Activated CD4-positive, alpha-beta T cell treated with anti-CD3 and anti-CD28 coated beads, Interleukin-2, amount 50 U/mL, for 48 hours (primary cell): ENCODE measurements around the gene USB1.

ENCODE experiments used
- DNase-seq, 2 experiments: peaks; one replicate each; pipeline ENCODE4 v3.0.0-alpha.2; 2020

Gene USB1, protein sequence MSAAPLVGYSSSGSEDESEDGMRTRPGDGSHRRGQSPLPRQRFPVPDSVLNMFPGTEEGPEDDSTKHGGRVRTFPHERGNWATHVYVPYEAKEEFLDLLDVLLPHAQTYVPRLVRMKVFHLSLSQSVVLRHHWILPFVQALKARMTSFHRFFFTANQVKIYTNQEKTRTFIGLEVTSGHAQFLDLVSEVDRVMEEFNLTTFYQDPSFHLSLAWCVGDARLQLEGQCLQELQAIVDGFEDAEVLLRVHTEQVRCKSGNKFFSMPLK

DNA sequence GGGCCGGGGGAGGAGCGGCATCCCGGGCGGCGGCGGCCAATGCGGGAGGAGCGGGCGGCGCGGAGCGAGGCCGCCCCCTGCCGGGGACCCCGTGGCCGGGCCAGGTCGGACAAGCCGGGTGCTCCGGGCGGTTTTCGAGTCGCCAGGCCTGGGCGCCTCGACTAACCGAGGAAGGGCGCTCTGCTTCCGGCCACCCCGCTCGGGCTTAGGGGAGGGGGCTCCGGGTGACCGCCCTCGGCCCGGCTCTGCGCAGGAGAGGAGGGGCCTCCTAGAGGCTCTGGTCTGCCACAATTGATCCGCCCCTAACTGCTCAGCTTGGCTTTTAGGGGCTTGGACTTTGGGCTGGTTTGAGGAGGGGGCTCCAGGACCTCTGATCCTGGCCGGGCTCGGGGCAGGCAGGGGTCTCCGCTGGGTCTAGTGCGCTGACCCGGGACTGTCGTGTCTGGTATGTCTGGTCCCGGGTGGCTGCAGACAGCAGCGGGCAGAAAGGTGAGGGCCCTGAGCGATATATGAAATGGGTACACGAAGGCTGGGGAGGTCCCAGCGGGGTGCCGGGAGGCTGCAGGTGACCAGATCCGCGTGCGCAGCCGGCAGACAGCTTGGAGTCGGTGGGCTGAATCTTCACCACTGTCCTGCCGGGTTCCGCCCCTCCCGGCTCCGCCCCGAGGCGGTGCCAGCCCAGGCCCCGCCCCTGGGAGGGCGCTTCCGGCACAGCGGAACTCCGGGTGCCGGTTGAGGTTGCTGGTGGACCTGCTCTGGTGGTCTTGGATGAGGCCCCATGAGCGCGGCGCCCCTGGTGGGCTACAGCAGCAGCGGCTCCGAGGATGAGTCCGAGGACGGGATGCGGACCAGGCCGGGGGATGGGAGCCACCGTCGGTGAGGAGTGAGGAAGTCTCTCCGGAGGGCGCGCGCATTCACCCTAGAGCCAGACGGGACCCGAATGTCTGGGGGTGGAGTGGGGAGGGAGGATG lies at the start of gene USB1:
Gene USB1, plus strand, starts transcription at position 702 of the 971 bp plus-strand sequence. Its CDS starts 77 bp downstream, at position 779.
- peak; percentile 79 to 82 for DNase-seq

DNA sequence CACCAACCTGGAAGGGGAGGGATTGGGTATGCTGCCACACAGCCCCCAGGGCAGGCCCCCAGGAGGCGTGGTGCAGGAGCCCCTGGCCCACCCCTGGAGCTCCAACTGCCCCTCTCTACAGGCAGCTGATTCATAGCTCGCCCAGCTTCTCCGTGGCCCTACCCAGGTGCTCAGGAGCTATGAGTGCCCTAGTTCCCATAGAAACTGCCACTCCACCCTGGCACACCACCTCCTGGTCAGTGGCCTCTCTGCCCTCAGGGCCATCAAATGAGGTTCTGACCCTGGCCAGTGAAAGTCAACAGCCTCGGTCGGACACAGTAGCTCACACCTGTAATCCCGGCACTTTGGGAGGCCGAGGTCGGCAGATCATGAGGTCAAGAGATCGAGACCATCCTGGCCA lies 48.3 kb upstream of the USB1 start:
- DNase-seq: no peak

- no peak for DNase-seq
These were observed 47.4 kb upstream of the USB1 start for GRCh38 chr16:57953857-57954256.

- DNase-seq: no peak
These were observed 45.5 kb upstream of the USB1 start for GRCh38 chr16:57955572-57956188.

- DNase-seq: no peak
These were observed 44.9 kb upstream of the USB1 start for GRCh38 chr16:57956270-57956808.

DNA sequence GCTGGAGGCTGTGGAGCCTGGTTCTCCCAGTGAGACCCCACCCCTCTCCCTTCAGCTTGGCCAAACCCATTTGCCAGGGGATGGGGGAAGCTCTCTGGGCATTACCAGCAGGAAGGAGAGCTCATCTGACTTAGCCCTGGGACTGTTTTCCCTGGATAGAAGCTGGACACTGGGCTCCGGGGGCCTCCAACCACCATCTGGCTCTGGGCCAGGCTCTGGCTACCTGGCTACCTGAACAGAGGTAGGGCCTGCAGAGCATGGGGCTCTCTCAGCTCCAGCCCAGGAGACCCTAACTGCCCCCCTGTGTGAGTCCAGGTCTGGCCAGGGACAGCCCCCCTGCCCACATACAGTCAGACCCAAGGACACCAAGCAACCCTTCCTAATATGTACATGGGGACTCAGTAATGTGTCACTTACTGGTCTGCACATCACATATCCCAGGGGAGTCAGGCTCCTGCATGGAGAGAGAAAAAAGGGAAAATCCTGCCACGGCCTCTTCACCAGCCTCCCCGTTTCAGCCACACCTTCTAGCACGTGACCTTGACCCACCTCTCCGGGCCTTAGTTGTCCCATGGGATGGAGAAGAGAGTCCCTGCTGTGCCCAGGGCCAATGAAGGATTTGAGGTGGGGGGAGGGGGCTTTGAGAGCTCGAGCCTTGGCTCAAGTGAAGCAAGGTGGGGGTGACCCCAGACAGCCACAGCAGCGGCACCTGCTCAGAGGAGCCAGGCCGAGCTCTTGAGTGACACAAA lies 44.1 kb upstream of the USB1 start:
- no peak for DNase-seq

GRCh38 chr16:57957673-57958392 lies 43.4 kb upstream of the USB1 start:
- DNase-seq: no peak

DNA sequence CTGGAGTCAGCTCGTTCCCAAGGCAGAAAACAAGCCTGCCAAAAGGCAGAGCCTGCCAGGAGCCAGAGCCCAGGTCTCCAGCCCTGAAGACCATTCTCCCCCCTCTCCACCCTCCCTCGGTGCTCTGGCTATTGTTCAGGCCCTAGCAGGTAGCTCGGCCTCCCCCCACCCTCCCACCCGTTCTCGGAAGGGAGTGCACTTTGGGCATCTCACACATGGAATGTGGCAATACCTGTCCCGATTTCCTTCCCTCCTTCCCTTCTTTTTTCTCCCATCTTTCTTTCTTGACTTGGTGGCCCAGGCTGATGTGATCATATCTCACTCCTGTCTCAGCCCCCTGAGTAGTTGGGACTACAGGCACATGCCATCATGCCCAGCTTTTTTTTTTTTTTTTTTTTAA lies 42.7 kb upstream of the USB1 start:
- no peak for DNase-seq

DNA sequence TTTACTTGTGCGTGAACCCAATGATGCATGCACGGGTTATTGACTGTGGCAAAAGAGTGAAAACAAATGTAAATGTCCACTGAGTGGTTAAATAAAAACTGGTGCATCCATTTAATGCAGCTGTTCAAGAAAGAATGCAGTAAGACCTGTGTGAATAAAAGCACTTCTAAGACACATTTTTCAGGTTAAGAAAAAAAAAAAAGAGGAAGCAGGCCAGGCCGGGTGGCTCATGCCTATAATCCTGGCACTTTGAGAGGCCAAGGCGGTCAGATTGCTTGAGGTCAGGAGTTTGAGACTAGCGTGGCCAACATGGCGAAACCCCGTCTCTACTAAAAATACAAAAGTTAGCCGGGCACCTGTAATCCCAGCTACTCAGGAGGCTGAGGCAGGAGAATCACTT lies 42.1 kb upstream of the USB1 start:
- no peak for DNase-seq

- no peak for DNase-seq
These were observed 41.4 kb upstream of the USB1 start for GRCh38 chr16:57959804-57960203.

GRCh38 chr16:57960310-57960709 lies 40.9 kb upstream of the USB1 start:
- no peak for DNase-seq

DNA sequence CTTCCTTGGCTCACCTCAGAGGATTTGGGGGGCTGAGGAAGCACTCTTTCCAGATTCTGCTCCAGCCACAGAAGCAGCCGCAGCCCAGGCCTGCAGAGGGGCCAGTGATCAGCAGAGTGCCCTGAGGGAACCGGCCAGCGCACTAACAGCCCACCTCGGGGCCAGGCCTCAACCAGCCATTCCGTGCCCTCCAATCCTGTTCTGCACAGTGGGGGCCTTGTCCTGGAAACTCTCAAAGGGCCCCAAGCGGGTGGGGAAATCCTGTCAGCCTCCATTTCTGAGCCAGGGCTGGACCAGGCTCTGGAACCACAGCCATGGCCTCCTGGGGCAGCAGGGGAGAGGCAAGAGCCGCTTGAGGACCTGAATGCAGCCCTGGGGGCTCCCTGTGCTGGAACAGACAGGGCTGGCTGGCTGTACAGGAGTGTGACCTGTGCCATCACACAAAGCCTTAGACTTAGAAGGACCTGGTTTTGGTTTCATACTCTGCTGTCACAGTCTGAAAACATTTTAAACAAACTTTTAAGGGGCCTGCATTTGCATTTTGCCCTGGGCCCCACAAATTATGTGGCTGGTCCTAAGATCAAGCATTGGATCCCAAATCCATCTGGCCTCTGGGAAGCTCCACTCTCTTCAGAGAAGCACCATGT lies 40.3 kb upstream of the USB1 start:
- DNase-seq: no peak

DNA sequence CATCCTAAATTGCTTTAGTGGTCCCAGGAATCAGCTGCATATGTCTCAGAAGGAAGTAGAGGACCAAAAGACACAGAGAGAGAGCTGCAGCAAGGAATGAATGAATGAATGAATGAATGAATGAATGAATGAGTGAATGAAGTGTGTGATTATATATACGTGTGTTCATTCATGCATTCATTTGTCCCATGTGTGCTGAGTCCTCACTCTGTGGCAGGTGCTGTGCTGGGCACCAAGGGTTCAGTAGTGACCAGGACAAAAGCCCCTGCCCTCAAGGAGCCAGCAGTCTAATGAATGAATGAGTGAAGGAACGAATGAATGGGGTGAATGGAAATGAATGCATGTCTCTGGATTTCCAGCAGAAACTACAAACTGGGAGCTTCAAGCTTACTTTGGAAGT lies 39.7 kb upstream of the USB1 start:
- no peak for DNase-seq

DNA sequence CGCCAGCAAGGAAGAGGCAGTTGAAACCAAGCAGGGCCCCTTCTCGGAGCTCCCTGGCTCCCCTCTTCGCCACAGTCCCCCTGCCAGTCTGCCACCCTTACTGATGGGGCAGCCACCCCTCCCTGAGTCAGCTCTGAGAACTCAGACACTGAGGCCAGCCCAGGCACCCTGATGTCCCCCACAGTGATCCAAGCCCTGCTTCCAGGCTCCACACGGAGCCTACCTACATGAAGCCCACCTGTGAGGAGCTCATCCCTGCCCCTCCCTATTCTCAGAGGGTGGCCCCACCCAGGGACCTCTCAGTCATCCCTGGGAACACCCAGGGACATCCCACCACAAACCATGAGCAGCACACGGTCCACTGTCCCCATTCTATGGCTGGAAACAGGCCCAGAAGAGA lies 39.2 kb upstream of the USB1 start:
- DNase-seq: no peak

GRCh38 chr16:57962756-57963155 lies 38.5 kb upstream of the USB1 start:
- DNase-seq: no peak

- DNase-seq: no peak
These were observed 37.0 kb upstream of the USB1 start for GRCh38 chr16:57964157-57964700.

DNA sequence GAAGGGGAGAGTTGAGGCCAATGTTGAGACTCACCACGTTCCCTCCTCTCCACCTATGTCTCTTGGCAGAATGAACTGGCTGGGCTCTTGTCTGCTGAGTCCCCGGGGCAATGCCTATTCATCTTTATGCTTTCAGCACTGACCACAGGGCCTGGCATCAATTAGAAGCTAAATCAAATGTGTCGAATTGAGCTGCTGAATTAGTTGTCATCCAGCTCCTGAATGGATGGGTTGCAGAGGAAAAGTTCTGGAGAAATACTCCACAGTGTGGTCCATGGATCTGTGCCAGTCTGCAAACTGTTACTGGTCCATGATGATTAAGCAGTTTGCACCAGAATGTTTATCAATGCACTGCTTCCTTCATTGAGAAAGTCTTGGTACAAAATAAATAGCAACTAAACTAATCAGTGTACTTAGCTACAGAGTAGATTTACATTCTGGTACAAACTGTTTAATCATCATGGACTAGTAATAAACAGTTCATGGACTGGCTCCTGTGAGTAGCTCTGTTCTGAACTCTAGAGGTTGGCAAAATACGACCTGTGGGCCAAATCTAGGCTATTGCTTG lies 34.9 kb upstream of the USB1 start:
- DNase-seq: no peak

GRCh38 chr16:57966986-57967385 lies 34.2 kb upstream of the USB1 start:
- no peak for DNase-seq

GRCh38 chr16:57967916-57968315 lies 33.3 kb upstream of the USB1 start:
- no peak for DNase-seq

GRCh38 chr16:57969451-57970123 lies 31.6 kb upstream of the USB1 start:
- DNase-seq: no peak
